VCaP (cell line): ENCODE data around the gene PTN.

Experiments
- H3K27ac ChIP-seq: fragments of 450-650 bp; 2 replicates; pipeline ENCODE4 v1.5.1; 2017
- CTCF ChIP-seq: fragments of 450-650 bp; conservative IDR thresholded peaks from 2 replicates; pipeline ENCODE4 v1.5.1; 2017; ENCODE audit warnings: mild to moderate bottlenecking, moderate library complexity

PTN gene

GRCh38 chr7:137262599-137262998, 80.9 kb downstream of the PTN start:
- TF ChIP-seq CTCF: no peak
- H3K27ac ChIP-seq: no peak overlapping the region

- TF ChIP-seq CTCF: no peak
Observed at GRCh38 chr7:137258552-137258951, 85.0 kb downstream of the PTN start.

DNA sequence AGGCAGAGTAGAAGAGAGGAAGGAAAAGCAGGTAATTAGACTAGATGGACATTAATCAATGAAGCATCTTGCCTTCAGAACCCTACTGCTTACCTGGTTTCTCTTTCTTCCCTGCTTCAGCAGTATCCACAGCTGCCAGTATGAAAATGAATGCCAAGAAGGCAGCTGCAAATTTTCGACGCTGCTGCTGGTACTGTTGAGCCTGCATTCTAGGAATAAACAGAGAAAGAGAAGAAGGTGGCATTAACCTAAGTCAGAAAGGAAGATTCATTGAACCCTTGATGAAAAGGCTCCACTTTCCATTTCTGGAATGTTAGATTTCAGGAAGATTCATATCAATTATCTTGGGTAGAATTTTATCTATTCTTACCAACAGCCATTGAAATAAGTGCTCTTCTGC, 88.8 kb downstream of the PTN start:
- TF ChIP-seq CTCF: no peak
- no peak overlapping the region for H3K27ac ChIP-seq

More at GRCh38 chr7:137258552-137258951, 85.0 kb downstream of the PTN start:
- no peak overlapping the region for H3K27ac ChIP-seq

- no peak overlapping the region for H3K27ac ChIP-seq
- TF ChIP-seq CTCF: no peak
Observed at GRCh38 chr7:137245890-137246289, 97.6 kb downstream of the PTN start.

DNA sequence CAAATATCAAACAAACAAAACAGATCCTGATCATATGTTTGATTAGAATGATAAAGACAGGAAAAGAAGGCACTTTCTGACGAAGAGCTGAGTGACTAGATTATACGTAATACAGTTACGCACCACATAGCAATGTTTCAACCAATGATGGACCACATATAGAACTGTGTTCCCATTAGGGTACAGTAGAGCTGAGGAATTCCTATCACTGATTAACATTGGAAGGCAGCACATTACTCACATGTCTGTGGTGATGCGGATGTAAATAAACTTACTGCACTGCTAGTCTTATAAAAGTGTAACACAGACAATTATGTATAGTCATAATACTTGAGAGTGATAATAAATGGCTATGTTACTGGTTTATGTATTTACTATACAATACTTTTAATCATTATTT, 98.3 kb downstream of the PTN start:
- TF ChIP-seq CTCF: no peak
- H3K27ac ChIP-seq: no peak overlapping the region

GRCh38 chr7:137243741-137244140, 99.8 kb downstream of the PTN start:
- no peak for TF ChIP-seq CTCF
- no peak overlapping the region for H3K27ac ChIP-seq

- no peak overlapping the region for H3K27ac ChIP-seq
- TF ChIP-seq CTCF: no peak
Observed at GRCh38 chr7:137242616-137243015, 100.9 kb downstream of the PTN start.
